ENCODE results near the gene GPS1. TPM values are rescaled to one million over a fixed set of nuclear protein-coding genes. Genes with fewer than 3 reads are reported as not detected.

The GPS1 gene
- total RNA-seq: 101 and 117 TPM in 2 replicates

GRCh38 chr17:82051776-82052637 lies at the start of gene GPS1, which contains the start of gene RFNG:
Gene GPS1 (plus strand): TSS chr17:82051898. CDS start chr17:82051932, 34 bp downstream.
Gene RFNG (minus strand): TSS chr17:82051811. CDS start chr17:82051766, 45 bp downstream.

GRCh38 chr17:82022310-82022980 lies 29.3 kb upstream of the GPS1 start, which contains the start of gene CENPX:
Gene CENPX (minus strand): TSS chr17:82022878. CDS start chr17:82022861, 17 bp downstream.

GRCh38 chr17:82022981-82023446 lies 28.7 kb upstream of the GPS1 start, which contains the start of gene LRRC45:
Gene LRRC45 (plus strand): TSS chr17:82023305. CDS start chr17:82023644, 339 bp downstream.

GRCh38 chr17:82031303-82031884 lies 20.3 kb upstream of the GPS1 start, which contains the start of gene RAC3:
Gene RAC3 (plus strand): TSS chr17:82031678. CDS start chr17:82031762, 84 bp downstream.

GRCh38 chr17:82037092-82037888 lies 14.4 kb upstream of the GPS1 start, which contains the start of gene DCXR:
Gene DCXR (minus strand): TSS chr17:82037697. CDS start chr17:82037682, 15 bp downstream.

GRCh38 chr17:82065638-82066303 lies 14.1 kb downstream of the GPS1 start, which contains the start of gene DUS1L:
Gene DUS1L (minus strand): TSS chr17:82065804. CDS start chr17:82065059, 745 bp downstream.

GRCh38 chr17:82098169-82098938 lies 46.7 kb downstream of the GPS1 start, which contains the start of gene FASN:
Gene FASN (minus strand): TSS chr17:82098236. CDS start chr17:82096445, 1,791 bp downstream.

Other genes starting within 250 kb of the GPS1 start
- gene GCGR, start 247.7 kb upstream of the GPS1 start, total RNA-seq: not detected in 2 replicates
- gene MCRIP1, start 218.6 kb upstream of the GPS1 start, total RNA-seq: 80.3 and 126 TPM in 2 replicates
- gene PPP1R27, start 216.8 kb upstream of the GPS1 start, total RNA-seq: 0.17 TPM in 1 of 2 replicates, not detected in the other
- 1,342 and 1,881 TPM in 2 replicates for gene P4HB, start 191.4 kb upstream of the GPS1 start, total RNA-seq
- 187 and 318 TPM in 2 replicates for gene ARHGDIA, start 180.6 kb upstream of the GPS1 start, total RNA-seq
- gene ALYREF, start 160.3 kb upstream of the GPS1 start, total RNA-seq: 102 and 168 TPM in 2 replicates
- gene ANAPC11, start 160.2 kb upstream of the GPS1 start, total RNA-seq: 138 and 243 TPM in 2 replicates
- 0.87 and 2.5 TPM in 2 replicates for gene NPB, start 149.7 kb upstream of the GPS1 start, total RNA-seq
- 63.5 and 63.7 TPM in 2 replicates for gene PCYT2, start 140.5 kb upstream of the GPS1 start, total RNA-seq
- gene SIRT7, start 133.7 kb upstream of the GPS1 start, total RNA-seq: 26.8 and 27.1 TPM in 2 replicates
- 16.1 and 25.3 TPM in 2 replicates for gene MAFG, start 124.2 kb upstream of the GPS1 start, total RNA-seq
- gene PYCR1, start 114.6 kb upstream of the GPS1 start, total RNA-seq: 65.9 and 124 TPM in 2 replicates
- not detected in 2 replicates for gene MYADML2, start 104.7 kb upstream of the GPS1 start, total RNA-seq
- 0.99 TPM in 1 of 2 replicates, not detected in the other for gene NOTUM, start 90.7 kb upstream of the GPS1 start, total RNA-seq
- gene ASPSCR1, start 74.3 kb upstream of the GPS1 start, total RNA-seq: 29.4 and 30.8 TPM in 2 replicates
- gene CENPX, start 29.0 kb upstream of the GPS1 start, total RNA-seq: 13.4 and 47.6 TPM in 2 replicates
- 16.2 and 17.0 TPM in 2 replicates for gene LRRC45, start 28.6 kb upstream of the GPS1 start, total RNA-seq
- gene RAC3, start 20.2 kb upstream of the GPS1 start, total RNA-seq: 7.6 and 12.6 TPM in 2 replicates
- 52.3 and 70.0 TPM in 2 replicates for gene DCXR, start 14.2 kb upstream of the GPS1 start, total RNA-seq
- gene RFNG, start 87 bp upstream of the GPS1 start, total RNA-seq: 36.8 and 69.6 TPM in 2 replicates
- gene DUS1L, start 13.9 kb downstream of the GPS1 start, total RNA-seq: 46.8 and 52.1 TPM in 2 replicates
- 153 and 279 TPM in 2 replicates for gene FASN, start 46.3 kb downstream of the GPS1 start, total RNA-seq
- gene CCDC57, start 160.9 kb downstream of the GPS1 start, total RNA-seq: 12.6 and 16.0 TPM in 2 replicates
- gene SLC16A3, start 177.1 kb downstream of the GPS1 start, total RNA-seq: 80.3 and 222 TPM in 2 replicates
- 60.9 and 70.6 TPM in 2 replicates for gene CSNK1D, start 221.8 kb downstream of the GPS1 start, total RNA-seq